Endodermal cell (in vitro differentiated cells): ENCODE measurements around the gene CLDN6. TPM values are rescaled to one million over a fixed set of nuclear protein-coding genes. Genes with fewer than 3 reads are reported as not detected.

Source experiments
- DNase-seq: peaks from one replicate; pipeline ENCODE4 v3.0.0-alpha.2; 2017
- H3K27ac ChIP-seq: 2 replicates; pipeline ENCODE4 v1.5.1; 2013; ENCODE audit warnings: mild to moderate bottlenecking, low read depth, low read length, moderate library complexity
- H3K27me3 ChIP-seq: 2 replicates; pipeline ENCODE4 v1.6.1; 2013; ENCODE audit warnings: mild to moderate bottlenecking, low read length, moderate library complexity; ENCODE audit not compliant: insufficient read depth, control insufficient read depth, poor library complexity, severe bottlenecking
- H3K36me3 ChIP-seq: 2 replicates; pipeline ENCODE4 v1.7.0; 2013; ENCODE audit warnings: mild to moderate bottlenecking, low read length, moderate library complexity; ENCODE audit not compliant: control insufficient read depth, insufficient read depth
- H3K4me1 ChIP-seq: one replicate; pipeline ENCODE4 v1.7.0; 2013; ENCODE audit warnings: low read length; ENCODE audit not compliant: control insufficient read depth, insufficient read depth
- H3K4me3 ChIP-seq: 2 replicates; pipeline ENCODE4 v1.5.1; 2013; ENCODE audit warnings: mild to moderate bottlenecking, low read length, moderate library complexity
- H3K9ac ChIP-seq: 2 replicates; pipeline ENCODE4 v1.6.1; 2013; ENCODE audit warnings: mild to moderate bottlenecking, low read length, moderate library complexity; ENCODE audit not compliant: poor library complexity, severe bottlenecking; ENCODE audit errors: extremely low read depth
- H3K9me3 ChIP-seq: 2 replicates; pipeline ENCODE4 v1.6.1; 2013; ENCODE audit warnings: mild to moderate bottlenecking, low read length, moderate library complexity; ENCODE audit not compliant: control insufficient read depth
- H3K27ac Mint-ChIP-seq: 2 replicates; pipeline ENCODE4 v1.8.0; 2020; ENCODE audit warnings: mixed read lengths
- H3K27me3 Mint-ChIP-seq: 2 replicates; pipeline ENCODE4 v1.8.0; 2021; ENCODE audit warnings: mild to moderate bottlenecking, mixed read lengths; ENCODE audit not compliant: insufficient read depth
- H3K36me3 Mint-ChIP-seq: 2 replicates; pipeline ENCODE4 v1.8.0; 2020; ENCODE audit warnings: low read depth, mixed read lengths
- H3K4me1 Mint-ChIP-seq: 2 replicates; pipeline ENCODE4 v1.8.0; 2020; ENCODE audit warnings: mixed read lengths
- H3K4me3 Mint-ChIP-seq: 2 replicates; pipeline ENCODE4 v1.8.0; 2020; ENCODE audit warnings: mild to moderate bottlenecking, moderate library complexity, mixed read lengths
- H3K9me3 Mint-ChIP-seq: 2 replicates; pipeline ENCODE4 v1.8.0; 2020; ENCODE audit warnings: mild to moderate bottlenecking, mixed read lengths
- WGBS, 2 experiments: methylation state at CpG; one replicate each; pipeline versions ENCODE4 v1.1.5 to v1.1.7; 2013; ENCODE audit warnings: missing lambda C conversion rate in 2 of 2, mixed read lengths in 1 of 2; ENCODE audit not compliant: insufficient coverage in 1 of 2, insufficient read length in 1 of 2; 5-methylcytosine and 5-hydroxymethylcytosine counted together
- total RNA-seq, 2 donors: library from RNA; stranded (reverse); fragmentation: NEBNext Ultra II Directional in 1 of 2; extraction: Animal tissue kit (Norgen Biotek cat#: 25700) in 1 of 2; gene quantifications; 2 replicates in 1 of 2; 3 replicates in 1 of 2; pipeline ENCODE4 v1.2.1, GENCODE V29; 2021
- TF ChIP-seq, protein P1 (sequence below): fragments of 200-600 bp; sonication (generic); conservative IDR thresholded peaks from 2 replicates; pipeline ENCODE4 v1.5.0; 2021; ENCODE audit warnings: antibody characterized with exemption, mild to moderate bottlenecking

The CLDN6 gene
- total RNA-seq, 2 donors from 2014 or later: 404 to 572 TPM

GRCh38 chr16:3046641-3047386 is 28.8 kb upstream of the CLDN6 start:
- Mint-ChIP-seq H3K4me3 (peak overlapping the region; percentile 63), H3K27me3 (peaks cover 67% of the 10 kb centered on the region), H3K27ac (no peak overlapping the region), H3K9me3 (no peaks in the 10 kb centered on the region), H3K36me3 (no peaks in the 10 kb centered on the region), H3K4me1 (peaks cover 4% of the 10 kb centered on the region)
- H3K4me1 ChIP-seq: no peaks in the 10 kb centered on the region
- no peaks in the 10 kb centered on the region for H3K36me3 ChIP-seq
- TF ChIP-seq, protein P1, sequence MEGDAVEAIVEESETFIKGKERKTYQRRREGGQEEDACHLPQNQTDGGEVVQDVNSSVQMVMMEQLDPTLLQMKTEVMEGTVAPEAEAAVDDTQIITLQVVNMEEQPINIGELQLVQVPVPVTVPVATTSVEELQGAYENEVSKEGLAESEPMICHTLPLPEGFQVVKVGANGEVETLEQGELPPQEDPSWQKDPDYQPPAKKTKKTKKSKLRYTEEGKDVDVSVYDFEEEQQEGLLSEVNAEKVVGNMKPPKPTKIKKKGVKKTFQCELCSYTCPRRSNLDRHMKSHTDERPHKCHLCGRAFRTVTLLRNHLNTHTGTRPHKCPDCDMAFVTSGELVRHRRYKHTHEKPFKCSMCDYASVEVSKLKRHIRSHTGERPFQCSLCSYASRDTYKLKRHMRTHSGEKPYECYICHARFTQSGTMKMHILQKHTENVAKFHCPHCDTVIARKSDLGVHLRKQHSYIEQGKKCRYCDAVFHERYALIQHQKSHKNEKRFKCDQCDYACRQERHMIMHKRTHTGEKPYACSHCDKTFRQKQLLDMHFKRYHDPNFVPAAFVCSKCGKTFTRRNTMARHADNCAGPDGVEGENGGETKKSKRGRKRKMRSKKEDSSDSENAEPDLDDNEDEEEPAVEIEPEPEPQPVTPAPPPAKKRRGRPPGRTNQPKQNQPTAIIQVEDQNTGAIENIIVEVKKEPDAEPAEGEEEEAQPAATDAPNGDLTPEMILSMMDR: no peak
- no peak overlapping the region for H3K4me3 ChIP-seq
- H3K9me3 ChIP-seq: no peaks in the 10 kb centered on the region
- 4% methylated on average over 19 to 54 of the region's 54 CpGs for WGBS, 2 experiments
- peaks cover 59% of the 10 kb centered on the region for H3K27me3 ChIP-seq
- no peak overlapping the region for H3K9ac ChIP-seq
- H3K27ac ChIP-seq: no peak overlapping the region
- DNase-seq: peak; percentile 81

DNA sequence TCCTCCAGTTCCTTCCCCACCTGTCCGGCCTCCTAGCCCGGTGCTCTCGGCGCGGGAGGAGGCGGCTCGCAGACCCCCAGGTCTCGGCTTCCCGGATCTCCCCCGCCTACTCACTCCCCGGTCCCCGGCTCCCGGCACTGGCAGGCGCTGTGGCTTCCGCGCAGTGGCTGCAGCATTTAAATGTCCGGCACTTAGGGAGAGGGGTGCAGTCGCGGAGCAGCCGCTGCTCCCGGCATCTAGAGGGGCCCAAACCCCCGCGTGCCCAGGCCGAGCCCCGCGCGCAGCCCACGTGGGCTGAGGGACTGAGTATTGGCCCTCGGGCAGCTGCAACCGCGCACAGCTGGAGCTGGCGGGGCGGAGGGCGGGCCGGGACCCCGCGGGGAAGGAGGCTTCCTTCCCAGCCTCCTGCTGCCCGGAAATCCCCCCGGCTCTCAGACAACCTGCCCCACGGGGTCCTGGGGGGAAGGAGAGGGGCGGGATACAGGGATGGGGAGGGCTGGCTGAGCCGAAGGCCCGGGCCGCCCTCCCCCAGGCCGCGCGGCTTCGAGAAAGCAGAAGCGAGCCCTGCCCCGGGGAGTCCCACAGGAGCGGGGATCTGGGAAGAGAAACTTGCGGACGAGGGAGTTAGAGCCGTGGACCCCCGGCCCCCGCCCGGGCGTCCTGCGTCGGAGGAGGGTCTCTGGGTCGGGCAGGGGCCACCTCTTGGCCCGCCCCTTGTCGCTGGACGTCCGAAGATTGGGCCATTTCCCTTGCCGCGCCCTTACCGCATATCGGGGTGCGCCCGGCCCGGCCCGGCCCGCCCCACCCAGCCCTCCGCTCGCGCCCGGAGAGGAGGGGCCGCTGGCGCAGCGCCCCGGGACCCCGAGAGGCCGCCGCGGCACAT is 28.0 kb upstream of the CLDN6 start, which contains the start of gene MMP25:
Gene MMP25, plus strand, starts transcription at position 804 of the 883 bp plus-strand sequence. CDS start 357 bp downstream, outside the sequence.
- H3K27ac ChIP-seq: no peak within 1 kb of the TSS
- peak within 1 kb of the TSS; percentile 66 for H3K27ac Mint-ChIP-seq
- H3K9ac ChIP-seq: no peak within 1 kb of the TSS
- no peaks in the 10 kb centered on the region for H3K9me3 Mint-ChIP-seq
- peaks cover 59% of the 10 kb centered on the region for H3K27me3 ChIP-seq
- DNase-seq: peak; percentile 86
- peaks cover 62% of the 10 kb centered on the region for H3K27me3 Mint-ChIP-seq
- 0% methylated on average over 14 to 86 of the region's 86 CpGs for WGBS, 2 experiments
- no peaks in the 10 kb centered on the region for H3K36me3 Mint-ChIP-seq
- H3K36me3 ChIP-seq: no peaks in the 10 kb centered on the region
- H3K4me3 Mint-ChIP-seq: peak within 1 kb of the TSS; percentile 63
- H3K9me3 ChIP-seq: no peaks in the 10 kb centered on the region
- peaks cover 4% of the 10 kb centered on the region for H3K4me1 Mint-ChIP-seq
- H3K4me3 ChIP-seq: peak within 1 kb of the TSS; percentile 76
- no peaks in the 10 kb centered on the region for H3K4me1 ChIP-seq
- TF ChIP-seq, protein P1: no peak

DNA sequence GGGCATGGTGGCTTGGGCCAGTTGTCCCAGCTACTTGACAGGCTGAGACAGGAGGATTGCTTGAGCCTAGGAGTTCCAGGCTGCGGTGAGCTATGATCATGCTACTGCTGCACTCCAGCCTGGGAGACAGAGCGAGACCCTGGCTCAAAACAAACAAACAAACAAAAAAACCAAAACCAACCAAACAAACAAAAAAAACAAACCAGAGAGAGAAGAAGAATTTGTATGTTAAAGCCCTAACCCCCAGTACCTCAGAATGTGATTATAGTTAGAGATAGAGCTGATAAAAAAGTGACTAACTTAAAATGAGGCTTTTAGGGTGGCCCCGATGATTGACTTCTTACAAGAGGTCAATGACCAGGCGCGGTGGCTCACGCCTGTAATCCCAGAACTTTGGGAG is 26.7 kb upstream of the CLDN6 start:
- Histone ChIP-seq H3K27me3 (peaks cover 59% of the 10 kb centered on the region), H3K9me3 (no peaks in the 10 kb centered on the region), H3K9ac (no peak overlapping the region), H3K27ac (no peak overlapping the region), H3K36me3 (no peaks in the 10 kb centered on the region), H3K4me1 (no peaks in the 10 kb centered on the region), H3K4me3 (no peak overlapping the region)
- TF ChIP-seq, protein P1: no peak
- 91 to 100% methylated on average over 2 to 5 of the region's 6 CpGs for WGBS, 2 experiments
- no peaks in the 10 kb centered on the region for H3K9me3 Mint-ChIP-seq
- no peaks in the 10 kb centered on the region for H3K36me3 Mint-ChIP-seq
- H3K27ac Mint-ChIP-seq: no peak overlapping the region
- peaks cover 53% of the 10 kb centered on the region for H3K27me3 Mint-ChIP-seq
- peaks cover 4% of the 10 kb centered on the region for H3K4me1 Mint-ChIP-seq
- no peak for DNase-seq
- H3K4me3 Mint-ChIP-seq: peak overlapping the region; percentile 63
